ENCODE data around the gene MGAT2. TPM values are rescaled to one million over a fixed set of nuclear protein-coding genes. Genes with fewer than 3 reads are reported as not detected.
"Not testable (repeated sequence)": the region's sequence is repeated elsewhere in the genome, so short reads cannot be mapped to it uniquely, and the experiment has no call there.

MGAT2 gene
- total RNA-seq, 1 donor from 2014 or later: 45.0 TPM

DNA sequence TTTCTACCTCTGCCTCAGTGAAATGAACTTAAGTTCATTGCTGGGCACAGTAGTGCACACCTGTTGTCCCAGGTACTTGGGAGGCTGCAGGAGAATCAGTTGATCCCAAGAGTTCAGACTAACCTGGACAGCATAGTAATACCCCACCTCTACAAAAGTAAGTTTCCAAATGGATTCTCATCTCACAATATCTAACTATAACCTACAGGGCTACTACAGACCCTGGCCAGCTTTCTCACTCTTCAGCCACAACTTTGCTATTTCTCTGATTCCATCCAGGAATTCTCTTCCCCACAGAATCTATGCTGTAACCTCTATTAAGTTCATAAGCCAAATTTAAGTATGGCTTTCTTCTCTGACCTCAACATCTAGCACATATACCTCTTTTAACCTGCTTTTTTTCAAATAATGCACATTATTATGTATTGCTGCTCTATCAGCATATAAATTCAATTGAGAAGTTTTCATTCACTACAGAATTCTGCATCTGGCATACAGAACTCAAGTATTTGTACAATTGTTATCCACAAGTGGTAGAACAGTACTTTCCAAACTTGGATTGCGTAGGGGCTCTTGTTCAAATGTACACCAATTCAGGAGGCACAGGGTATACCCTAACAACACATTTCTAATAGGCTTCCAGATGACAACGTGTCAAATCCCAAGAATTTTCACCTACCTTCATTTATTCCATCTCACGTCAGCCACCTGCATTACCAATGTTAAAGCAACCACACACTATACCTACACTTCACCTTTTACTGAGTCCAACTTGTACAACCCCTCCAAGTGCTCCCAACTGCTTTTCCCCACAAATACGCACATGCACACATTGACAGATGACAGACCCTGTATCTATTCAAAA is 38.3 kb upstream of the MGAT2 start:
- peaks cover 10% of the 10 kb centered on the region for H3K36me3 ChIP-seq (ENCODE audit: control insufficient read depth, insufficient read depth, low read length)
- H3K4me3 ChIP-seq (ENCODE audit: low read depth, low read length): no peak overlapping the region
- no peaks in the 10 kb centered on the region for H3K27me3 ChIP-seq (ENCODE audit: control insufficient read depth, insufficient read depth, low read length)
- DNase-seq (ENCODE audit: low read depth) (no peak), FAIRE-seq (no peak)
- TF ChIP-seq, protein P1, sequence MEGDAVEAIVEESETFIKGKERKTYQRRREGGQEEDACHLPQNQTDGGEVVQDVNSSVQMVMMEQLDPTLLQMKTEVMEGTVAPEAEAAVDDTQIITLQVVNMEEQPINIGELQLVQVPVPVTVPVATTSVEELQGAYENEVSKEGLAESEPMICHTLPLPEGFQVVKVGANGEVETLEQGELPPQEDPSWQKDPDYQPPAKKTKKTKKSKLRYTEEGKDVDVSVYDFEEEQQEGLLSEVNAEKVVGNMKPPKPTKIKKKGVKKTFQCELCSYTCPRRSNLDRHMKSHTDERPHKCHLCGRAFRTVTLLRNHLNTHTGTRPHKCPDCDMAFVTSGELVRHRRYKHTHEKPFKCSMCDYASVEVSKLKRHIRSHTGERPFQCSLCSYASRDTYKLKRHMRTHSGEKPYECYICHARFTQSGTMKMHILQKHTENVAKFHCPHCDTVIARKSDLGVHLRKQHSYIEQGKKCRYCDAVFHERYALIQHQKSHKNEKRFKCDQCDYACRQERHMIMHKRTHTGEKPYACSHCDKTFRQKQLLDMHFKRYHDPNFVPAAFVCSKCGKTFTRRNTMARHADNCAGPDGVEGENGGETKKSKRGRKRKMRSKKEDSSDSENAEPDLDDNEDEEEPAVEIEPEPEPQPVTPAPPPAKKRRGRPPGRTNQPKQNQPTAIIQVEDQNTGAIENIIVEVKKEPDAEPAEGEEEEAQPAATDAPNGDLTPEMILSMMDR (IDR thresholded peaks at IDR 0.05; ENCODE audit: insufficient read depth, low read length, severe bottlenecking): no peak

DNA sequence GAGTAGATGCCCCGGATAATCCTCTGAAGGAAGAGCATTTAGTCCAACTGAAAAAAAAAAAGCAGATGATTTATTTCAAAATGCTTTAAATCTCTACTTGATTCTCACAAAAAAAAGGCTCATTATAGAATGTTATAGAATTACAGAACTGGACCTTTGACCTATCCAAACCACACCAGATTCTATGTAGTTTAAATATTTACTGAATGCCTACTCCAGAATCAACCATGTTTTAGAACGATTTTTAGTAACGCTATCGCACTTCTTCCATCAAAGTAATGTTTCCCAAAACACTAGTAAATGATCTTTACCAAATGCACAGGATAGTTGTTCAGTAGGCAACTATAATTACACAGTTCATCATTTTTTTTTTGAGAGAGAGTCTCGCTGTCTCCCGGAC is 37.0 kb upstream of the MGAT2 start:
- H3K36me3 ChIP-seq (ENCODE audit: control insufficient read depth, insufficient read depth, low read length): peaks cover 8% of the 10 kb centered on the region
- no peaks in the 10 kb centered on the region for H3K27me3 ChIP-seq (ENCODE audit: control insufficient read depth, insufficient read depth, low read length)
- no peak overlapping the region for H3K4me3 ChIP-seq (ENCODE audit: low read depth, low read length)
- TF ChIP-seq, protein P1 (IDR thresholded peaks at IDR 0.05; ENCODE audit: insufficient read depth, low read length, severe bottlenecking): no peak
- DNase-seq (ENCODE audit: low read depth): no peak
- no peak for FAIRE-seq

DNA sequence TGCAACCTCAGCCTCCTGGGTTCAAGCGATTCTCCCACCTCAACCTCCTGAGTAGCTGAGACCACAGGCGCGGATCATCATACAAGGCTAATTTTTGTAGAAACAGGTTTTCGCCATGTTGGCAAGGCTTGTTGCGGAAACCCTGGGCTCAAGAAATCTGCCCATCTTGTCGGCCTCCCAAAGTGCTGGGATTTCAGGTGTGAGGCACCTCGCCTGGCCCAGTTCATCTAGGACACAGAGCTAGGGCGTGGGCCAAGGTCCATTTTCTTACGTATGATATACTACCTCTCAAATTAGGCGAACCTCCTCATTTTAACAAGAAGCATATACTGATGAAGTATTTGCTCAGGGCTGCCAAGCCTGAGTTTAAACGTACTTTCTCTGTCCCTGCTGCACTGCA is 36.5 kb upstream of the MGAT2 start:
- FAIRE-seq (no peak), DNase-seq (ENCODE audit: low read depth) (no peak)
- Histone ChIP-seq H3K36me3 (ENCODE audit: control insufficient read depth, insufficient read depth, low read length) (peaks cover 8% of the 10 kb centered on the region), H3K4me3 (ENCODE audit: low read depth, low read length) (no peak overlapping the region), H3K27me3 (ENCODE audit: control insufficient read depth, insufficient read depth, low read length) (no peaks in the 10 kb centered on the region)
- TF ChIP-seq, protein P1 (IDR thresholded peaks at IDR 0.05; ENCODE audit: insufficient read depth, low read length, severe bottlenecking): no peak

DNA sequence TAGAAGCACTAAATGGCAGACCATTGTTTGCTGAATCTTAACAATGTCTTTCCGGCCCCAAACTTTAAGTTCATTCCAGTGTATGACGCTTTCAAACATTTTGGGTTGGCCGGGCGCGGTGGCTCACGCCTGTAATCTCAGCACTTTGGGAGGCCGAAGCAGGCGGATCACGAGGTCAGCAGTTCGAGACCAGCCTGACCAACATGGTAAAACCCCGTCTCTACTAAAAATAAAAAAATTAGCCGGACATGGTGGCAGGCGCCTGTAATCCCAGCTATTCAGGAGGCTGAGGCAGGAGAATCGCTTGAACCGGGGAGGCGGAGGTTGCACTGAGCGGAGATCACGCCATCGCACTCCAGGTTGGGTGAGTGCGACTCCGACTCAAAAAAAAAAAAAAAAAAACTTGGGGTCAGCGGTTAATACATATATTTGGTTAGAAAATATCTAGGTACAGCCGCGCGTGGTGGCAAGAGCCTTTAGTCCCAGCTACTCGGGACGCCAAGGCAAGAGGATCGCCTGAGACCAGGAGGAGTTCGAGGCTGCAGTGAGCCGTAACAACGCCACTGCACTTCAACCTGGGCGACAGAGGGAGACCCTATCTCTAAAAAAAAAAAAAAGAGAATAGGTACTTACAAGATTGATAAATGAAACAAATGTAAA is 35.5 kb upstream of the MGAT2 start:
- H3K36me3 ChIP-seq (ENCODE audit: control insufficient read depth, insufficient read depth, low read length); DNase-seq (ENCODE audit: low read depth); FAIRE-seq; H3K27me3 ChIP-seq (ENCODE audit: control insufficient read depth, insufficient read depth, low read length): not testable (repeated sequence)
- H3K4me3 ChIP-seq (ENCODE audit: low read depth, low read length): peak overlapping the region; percentile 74

DNA sequence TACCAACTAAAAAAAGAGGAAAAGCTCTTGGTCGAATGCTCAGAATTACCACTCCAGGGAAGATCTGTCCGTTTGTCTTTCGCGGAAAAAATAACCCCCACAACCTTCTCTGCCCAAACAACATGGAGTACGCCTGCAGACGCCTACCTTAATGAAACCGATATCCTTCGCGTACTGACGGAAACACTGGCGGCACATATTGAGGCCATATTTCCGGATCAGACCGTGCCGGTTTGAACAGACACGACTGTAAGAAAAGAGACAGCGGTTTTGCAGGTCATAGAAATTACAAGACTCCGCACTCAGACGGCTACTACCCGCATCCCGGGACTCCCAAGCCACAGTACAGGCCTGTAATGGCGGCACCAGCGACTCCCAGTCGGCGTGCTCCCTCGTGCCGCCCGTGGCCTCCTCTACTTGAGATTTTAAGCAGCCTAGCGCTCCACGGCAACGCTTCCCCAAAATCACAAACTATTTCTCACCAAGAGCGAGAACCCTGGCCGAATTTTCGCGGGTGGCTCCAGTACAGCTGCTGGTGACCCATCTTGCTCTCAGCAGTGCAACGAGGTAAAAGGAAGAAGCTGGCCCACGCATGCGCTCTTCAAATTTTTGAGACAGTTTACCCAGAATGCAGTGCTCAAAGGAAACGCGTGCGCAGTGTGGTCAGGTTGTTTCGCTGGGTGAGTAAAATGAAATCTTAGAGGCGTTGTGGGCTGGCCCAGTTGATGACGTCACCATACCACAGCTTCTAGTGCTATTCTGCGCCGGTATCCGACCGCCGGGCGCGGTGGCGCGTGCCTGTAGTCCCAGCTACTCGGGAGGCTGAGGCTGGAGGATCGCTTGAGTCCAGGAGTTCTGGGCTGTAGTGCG is 34.6 kb upstream of the MGAT2 start, which contains the start of gene RPS29:
Gene RPS29, minus strand, starts transcription at position 578 of the 870 bp plus-strand sequence. Its CDS starts 34 bp downstream, at position 544.
- TF ChIP-seq, protein P1 (IDR thresholded peaks at IDR 0.05; ENCODE audit: insufficient read depth, low read length, severe bottlenecking): no peak
- peaks cover 8% of the 10 kb centered on the region for H3K36me3 ChIP-seq (ENCODE audit: control insufficient read depth, insufficient read depth, low read length)
- no peaks in the 10 kb centered on the region for H3K27me3 ChIP-seq (ENCODE audit: control insufficient read depth, insufficient read depth, low read length)
- DNase-seq (ENCODE audit: low read depth): peak; percentile 96
- H3K4me3 ChIP-seq (ENCODE audit: low read depth, low read length): peak within 1 kb of the TSS; percentile 74
- no peak for FAIRE-seq

Data from bronchial epithelial cell (primary cell).